Measurements from ENCODE around the gene STAM.

Gene STAM

DNA sequence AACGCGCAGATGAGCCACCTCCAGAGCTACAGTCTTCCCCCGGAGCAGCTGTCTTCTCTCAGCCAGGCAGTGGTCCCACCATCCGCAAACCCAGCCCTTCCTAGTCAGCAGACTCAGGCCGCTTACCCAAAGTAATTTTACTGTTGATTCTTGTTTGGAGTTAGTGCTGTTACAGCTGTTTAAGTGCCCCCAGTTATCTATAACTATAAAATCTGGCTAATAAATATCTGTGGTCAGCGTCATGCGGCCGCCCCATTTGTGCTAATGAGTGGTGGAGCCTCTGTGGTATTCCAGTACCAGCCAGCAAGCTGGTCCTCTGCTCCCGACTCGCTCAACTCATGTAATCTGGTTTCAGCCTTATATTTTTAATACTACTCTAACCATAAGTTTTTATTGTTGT lies 64.9 kb downstream of the STAM start:
- ChIA-PET CTCF (interaction anchor here (0.7 to 0.9 kb wide), 2 partner anchors 33 to 117 kb away, joined by 3 to 4 read pairs; no protein-coding TSS in a partner anchor), POLR2A (no interaction called here)
- H3K9me3 ChIP-seq (ENCODE audit: control insufficient read depth, insufficient read depth, low read depth, low read length) = no peaks in the 10 kb centered on the region
- H3K4me1 ChIP-seq (ENCODE audit: control insufficient read depth, insufficient read depth, low read length) = no peaks in the 10 kb centered on the region
- TF ChIP-seq ZNF24 (tag by site-specific recombination; IDR thresholded peaks at IDR 0.05) = no peak
- TF ChIP-seq ZNF133 (tag by site-specific recombination; IDR thresholded peaks at IDR 0.05) = no peak
- no peak for TF ChIP-seq ZNF37A (tag by site-specific recombination; IDR thresholded peaks at IDR 0.05)
- TF ChIP-seq ZNF2 (tag by site-specific recombination; IDR thresholded peaks at IDR 0.05) = no peak
- TF ChIP-seq, protein P1, sequence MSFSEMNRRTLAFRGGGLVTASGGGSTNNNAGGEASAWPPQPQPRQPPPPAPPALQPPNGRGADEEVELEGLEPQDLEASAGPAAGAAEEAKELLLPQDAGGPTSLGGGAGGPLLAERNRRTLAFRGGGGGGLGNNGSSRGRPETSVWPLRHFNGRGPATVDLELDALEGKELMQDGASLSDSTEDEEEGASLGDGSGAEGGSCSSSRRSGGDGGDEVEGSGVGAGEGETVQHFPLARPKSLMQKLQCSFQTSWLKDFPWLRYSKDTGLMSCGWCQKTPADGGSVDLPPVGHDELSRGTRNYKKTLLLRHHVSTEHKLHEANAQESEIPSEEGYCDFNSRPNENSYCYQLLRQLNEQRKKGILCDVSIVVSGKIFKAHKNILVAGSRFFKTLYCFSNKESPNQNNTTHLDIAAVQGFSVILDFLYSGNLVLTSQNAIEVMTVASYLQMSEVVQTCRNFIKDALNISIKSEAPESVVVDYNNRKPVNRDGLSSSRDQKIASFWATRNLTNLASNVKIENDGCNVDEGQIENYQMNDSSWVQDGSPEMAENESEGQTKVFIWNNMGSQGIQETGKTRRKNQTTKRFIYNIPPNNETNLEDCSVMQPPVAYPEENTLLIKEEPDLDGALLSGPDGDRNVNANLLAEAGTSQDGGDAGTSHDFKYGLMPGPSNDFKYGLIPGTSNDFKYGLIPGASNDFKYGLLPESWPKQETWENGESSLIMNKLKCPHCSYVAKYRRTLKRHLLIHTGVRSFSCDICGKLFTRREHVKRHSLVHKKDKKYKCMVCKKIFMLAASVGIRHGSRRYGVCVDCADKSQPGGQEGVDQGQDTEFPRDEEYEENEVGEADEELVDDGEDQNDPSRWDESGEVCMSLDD (tag by site-specific recombination; IDR thresholded peaks at IDR 0.05) = no peak
- TF ChIP-seq OVOL3 (tag by site-specific recombination; IDR thresholded peaks at IDR 0.05) = no peak
- TF ChIP-seq ZNF292 (tag by site-specific recombination; IDR thresholded peaks at IDR 0.05; ENCODE audit: borderline replicate concordance, low read depth) = no peak
- TF ChIP-seq, protein P2, sequence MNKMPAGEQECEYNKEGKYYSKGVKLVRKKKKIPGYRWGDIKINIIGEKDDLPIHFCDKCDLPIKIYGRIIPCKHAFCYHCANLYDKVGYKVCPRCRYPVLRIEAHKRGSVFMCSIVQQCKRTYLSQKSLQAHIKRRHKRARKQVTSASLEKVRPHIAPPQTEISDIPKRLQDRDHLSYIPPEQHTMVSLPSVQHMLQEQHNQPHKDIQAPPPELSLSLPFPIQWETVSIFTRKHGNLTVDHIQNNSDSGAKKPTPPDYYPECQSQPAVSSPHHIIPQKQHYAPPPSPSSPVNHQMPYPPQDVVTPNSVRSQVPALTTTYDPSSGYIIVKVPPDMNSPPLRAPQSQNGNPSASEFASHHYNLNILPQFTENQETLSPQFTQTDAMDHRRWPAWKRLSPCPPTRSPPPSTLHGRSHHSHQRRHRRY (tag by site-specific recombination; IDR thresholded peaks at IDR 0.05) = no peak
- TF ChIP-seq, protein P3, sequence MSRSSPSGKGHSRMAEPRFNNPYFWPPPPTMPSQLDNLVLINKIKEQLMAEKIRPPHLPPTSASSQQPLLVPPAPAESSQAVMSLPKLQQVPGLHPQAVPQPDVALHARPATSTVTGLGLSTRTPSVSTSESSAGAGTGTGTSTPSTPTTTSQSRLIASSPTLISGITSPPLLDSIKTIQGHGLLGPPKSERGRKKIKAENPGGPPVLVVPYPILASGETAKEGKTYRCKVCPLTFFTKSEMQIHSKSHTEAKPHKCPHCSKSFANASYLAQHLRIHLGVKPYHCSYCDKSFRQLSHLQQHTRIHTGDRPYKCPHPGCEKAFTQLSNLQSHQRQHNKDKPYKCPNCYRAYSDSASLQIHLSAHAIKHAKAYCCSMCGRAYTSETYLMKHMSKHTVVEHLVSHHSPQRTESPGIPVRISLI (tag by site-specific recombination; IDR thresholded peaks at IDR 0.05) = no peak
- TF ChIP-seq ZNF549 (tag by site-specific recombination; IDR thresholded peaks at IDR 0.05) = no peak
- TF ChIP-seq YY2 (tag by site-specific recombination; IDR thresholded peaks at IDR 0.05) = no peak
- no peak for TF ChIP-seq ZNF23 (tag by site-specific recombination; IDR thresholded peaks at IDR 0.05; ENCODE audit: borderline replicate concordance)
- no peak for TF ChIP-seq OSR2 (tag by site-specific recombination; IDR thresholded peaks at IDR 0.05)
- TF ChIP-seq, protein P4, sequence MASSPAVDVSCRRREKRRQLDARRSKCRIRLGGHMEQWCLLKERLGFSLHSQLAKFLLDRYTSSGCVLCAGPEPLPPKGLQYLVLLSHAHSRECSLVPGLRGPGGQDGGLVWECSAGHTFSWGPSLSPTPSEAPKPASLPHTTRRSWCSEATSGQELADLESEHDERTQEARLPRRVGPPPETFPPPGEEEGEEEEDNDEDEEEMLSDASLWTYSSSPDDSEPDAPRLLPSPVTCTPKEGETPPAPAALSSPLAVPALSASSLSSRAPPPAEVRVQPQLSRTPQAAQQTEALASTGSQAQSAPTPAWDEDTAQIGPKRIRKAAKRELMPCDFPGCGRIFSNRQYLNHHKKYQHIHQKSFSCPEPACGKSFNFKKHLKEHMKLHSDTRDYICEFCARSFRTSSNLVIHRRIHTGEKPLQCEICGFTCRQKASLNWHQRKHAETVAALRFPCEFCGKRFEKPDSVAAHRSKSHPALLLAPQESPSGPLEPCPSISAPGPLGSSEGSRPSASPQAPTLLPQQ (tag by site-specific recombination; IDR thresholded peaks at IDR 0.05) = no peak
- no peak overlapping the region for H3K27ac ChIP-seq (ENCODE audit: extremely low read depth, low read depth, low read length)
- peaks cover 16 to 63% of the 10 kb centered on the region in 2 experiments for H3K36me3 ChIP-seq (ENCODE audit: control insufficient read depth in 2 of 2, insufficient read depth in 1 of 2, low read length in 2 of 2)
- no peak overlapping the region for H3K4me3 ChIP-seq (ENCODE audit: low read depth, low read length)

DNA sequence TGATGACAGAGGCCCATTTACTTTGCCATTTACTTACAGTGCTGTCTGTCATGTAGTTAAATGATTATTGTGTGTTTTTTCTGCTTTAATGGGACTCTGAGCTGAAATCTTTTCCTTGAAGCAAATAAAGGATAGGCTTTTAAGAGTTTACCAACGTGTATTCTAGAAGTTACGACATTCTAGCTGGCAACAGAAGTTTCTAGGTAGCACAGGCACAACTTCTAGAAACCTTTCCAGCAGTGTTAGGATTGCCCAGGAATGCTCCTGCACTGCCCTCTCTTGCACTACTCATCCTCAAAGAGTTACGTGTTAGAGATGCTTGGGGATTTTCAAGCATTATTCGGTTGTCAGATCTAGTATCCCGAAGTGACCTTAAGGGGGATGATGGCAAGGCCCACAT lies 65.5 kb downstream of the STAM start:
- Histone ChIP-seq H3K4me1 (ENCODE audit: control insufficient read depth, insufficient read depth, low read length) (no peaks in the 10 kb centered on the region), H3K36me3 (ENCODE audit: control insufficient read depth in 2 of 2, insufficient read depth in 1 of 2, low read length in 2 of 2) (peaks cover 16 to 63% of the 10 kb centered on the region in 2 experiments), H3K9me3 (ENCODE audit: control insufficient read depth, insufficient read depth, low read depth, low read length) (no peaks in the 10 kb centered on the region), H3K27ac (ENCODE audit: extremely low read depth, low read depth, low read length) (no peak overlapping the region), H3K4me3 (ENCODE audit: low read depth, low read length) (no peak overlapping the region)
- ChIA-PET POLR2A (interaction anchor here (0.7 kb wide), 1 partner anchor 22 kb away, joined by 3 read pairs; no protein-coding TSS in a partner anchor), CTCF (interaction anchor here (0.6 to 0.7 kb wide), 2 partner anchors 33 to 91 kb away, joined by 3 read pairs; no protein-coding TSS in a partner anchor)
- TF ChIP-seq ZNF623 (tag by site-specific recombination; IDR thresholded peaks at IDR 0.05) = no peak
- TF ChIP-seq, protein P5, sequence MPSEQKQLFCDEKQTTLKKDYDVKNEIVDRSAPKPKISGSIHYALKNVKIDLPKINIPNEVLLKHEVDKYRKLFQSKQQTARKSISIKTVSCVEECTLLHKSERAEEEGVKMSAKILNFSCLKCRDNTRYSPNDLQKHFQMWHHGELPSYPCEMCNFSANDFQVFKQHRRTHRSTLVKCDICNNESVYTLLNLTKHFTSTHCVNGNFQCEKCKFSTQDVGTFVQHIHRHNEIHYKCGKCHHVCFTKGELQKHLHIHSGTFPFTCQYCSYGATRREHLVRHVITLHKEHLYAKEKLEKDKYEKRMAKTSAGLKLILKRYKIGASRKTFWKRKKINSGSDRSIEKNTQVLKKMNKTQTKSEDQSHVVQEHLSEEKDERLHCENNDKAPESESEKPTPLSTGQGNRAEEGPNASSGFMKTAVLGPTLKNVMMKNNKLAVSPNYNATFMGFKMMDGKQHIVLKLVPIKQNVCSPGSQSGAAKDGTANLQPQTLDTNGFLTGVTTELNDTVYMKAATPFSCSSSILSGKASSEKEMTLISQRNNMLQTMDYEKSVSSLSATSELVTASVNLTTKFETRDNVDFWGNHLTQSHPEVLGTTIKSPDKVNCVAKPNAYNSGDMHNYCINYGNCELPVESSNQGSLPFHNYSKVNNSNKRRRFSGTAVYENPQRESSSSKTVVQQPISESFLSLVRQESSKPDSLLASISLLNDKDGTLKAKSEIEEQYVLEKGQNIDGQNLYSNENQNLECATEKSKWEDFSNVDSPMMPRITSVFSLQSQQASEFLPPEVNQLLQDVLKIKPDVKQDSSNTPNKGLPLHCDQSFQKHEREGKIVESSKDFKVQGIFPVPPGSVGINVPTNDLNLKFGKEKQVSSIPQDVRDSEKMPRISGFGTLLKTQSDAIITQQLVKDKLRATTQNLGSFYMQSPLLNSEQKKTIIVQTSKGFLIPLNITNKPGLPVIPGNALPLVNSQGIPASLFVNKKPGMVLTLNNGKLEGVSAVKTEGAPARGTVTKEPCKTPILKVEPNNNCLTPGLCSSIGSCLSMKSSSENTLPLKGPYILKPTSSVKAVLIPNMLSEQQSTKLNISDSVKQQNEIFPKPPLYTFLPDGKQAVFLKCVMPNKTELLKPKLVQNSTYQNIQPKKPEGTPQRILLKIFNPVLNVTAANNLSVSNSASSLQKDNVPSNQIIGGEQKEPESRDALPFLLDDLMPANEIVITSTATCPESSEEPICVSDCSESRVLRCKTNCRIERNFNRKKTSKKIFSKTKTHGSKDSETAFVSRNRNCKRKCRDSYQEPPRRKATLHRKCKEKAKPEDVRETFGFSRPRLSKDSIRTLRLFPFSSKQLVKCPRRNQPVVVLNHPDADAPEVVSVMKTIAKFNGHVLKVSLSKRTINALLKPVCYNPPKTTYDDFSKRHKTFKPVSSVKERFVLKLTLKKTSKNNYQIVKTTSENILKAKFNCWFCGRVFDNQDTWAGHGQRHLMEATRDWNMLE (tag by site-specific recombination; conservative IDR thresholded peaks at IDR 0.05; ENCODE audit: low read depth) = no peak
- TF ChIP-seq, protein P6, sequence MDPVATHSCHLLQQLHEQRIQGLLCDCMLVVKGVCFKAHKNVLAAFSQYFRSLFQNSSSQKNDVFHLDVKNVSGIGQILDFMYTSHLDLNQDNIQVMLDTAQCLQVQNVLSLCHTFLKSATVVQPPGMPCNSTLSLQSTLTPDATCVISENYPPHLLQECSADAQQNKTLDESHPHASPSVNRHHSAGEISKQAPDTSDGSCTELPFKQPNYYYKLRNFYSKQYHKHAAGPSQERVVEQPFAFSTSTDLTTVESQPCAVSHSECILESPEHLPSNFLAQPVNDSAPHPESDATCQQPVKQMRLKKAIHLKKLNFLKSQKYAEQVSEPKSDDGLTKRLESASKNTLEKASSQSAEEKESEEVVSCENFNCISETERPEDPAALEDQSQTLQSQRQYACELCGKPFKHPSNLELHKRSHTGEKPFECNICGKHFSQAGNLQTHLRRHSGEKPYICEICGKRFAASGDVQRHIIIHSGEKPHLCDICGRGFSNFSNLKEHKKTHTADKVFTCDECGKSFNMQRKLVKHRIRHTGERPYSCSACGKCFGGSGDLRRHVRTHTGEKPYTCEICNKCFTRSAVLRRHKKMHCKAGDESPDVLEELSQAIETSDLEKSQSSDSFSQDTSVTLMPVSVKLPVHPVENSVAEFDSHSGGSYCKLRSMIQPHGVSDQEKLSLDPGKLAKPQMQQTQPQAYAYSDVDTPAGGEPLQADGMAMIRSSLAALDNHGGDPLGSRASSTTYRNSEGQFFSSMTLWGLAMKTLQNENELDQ (tag by site-specific recombination; IDR thresholded peaks at IDR 0.05; ENCODE audit: low read depth) = no peak
- no peak for TF ChIP-seq ZNF658 (tag by site-specific recombination; IDR thresholded peaks at IDR 0.05)
- TF ChIP-seq, protein P7, sequence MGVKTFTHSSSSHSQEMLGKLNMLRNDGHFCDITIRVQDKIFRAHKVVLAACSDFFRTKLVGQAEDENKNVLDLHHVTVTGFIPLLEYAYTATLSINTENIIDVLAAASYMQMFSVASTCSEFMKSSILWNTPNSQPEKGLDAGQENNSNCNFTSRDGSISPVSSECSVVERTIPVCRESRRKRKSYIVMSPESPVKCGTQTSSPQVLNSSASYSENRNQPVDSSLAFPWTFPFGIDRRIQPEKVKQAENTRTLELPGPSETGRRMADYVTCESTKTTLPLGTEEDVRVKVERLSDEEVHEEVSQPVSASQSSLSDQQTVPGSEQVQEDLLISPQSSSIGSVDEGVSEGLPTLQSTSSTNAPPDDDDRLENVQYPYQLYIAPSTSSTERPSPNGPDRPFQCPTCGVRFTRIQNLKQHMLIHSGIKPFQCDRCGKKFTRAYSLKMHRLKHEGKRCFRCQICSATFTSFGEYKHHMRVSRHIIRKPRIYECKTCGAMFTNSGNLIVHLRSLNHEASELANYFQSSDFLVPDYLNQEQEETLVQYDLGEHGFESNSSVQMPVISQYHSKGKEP (tag by site-specific recombination; IDR thresholded peaks at IDR 0.05) = no peak
